ENCODE data around the gene USP46. TPM values are rescaled to one million over a fixed set of nuclear protein-coding genes. Genes with fewer than 3 reads are reported as not detected.
A peak's percentile ranks its signal among the peaks of the same experiment; 100 is the strongest.

Gene USP46
- total and polyA plus RNA-seq, 2 of the 13 experiments (the other 11 are each of a cell fraction or from before 2014, with no cell fraction given), result 4.7 to 17.4 TPM

- TF ChIP-seq ZBTB44 (CRISPR knock-in tag; IDR thresholded peaks at IDR 0.05), result no peak
- no peak for TF ChIP-seq ZBTB20 (CRISPR knock-in tag; IDR thresholded peaks at IDR 0.05; ENCODE audit: borderline replicate concordance, low read depth)
- no peak for TF ChIP-seq PBX2 (CRISPR knock-in tag; IDR thresholded peaks at IDR 0.05)
- no peak for TF ChIP-seq SMAD1 (CRISPR knock-in tag; IDR thresholded peaks at IDR 0.05; ENCODE audit: borderline replicate concordance, low read depth)
- TF ChIP-seq FLYWCH1 (CRISPR knock-in tag; IDR thresholded peaks at IDR 0.05), result no peak
- TF ChIP-seq ZNF749 (CRISPR knock-in tag; IDR thresholded peaks at IDR 0.05; ENCODE audit: borderline replicate concordance), result no peak
- TF ChIP-seq, protein P1, sequence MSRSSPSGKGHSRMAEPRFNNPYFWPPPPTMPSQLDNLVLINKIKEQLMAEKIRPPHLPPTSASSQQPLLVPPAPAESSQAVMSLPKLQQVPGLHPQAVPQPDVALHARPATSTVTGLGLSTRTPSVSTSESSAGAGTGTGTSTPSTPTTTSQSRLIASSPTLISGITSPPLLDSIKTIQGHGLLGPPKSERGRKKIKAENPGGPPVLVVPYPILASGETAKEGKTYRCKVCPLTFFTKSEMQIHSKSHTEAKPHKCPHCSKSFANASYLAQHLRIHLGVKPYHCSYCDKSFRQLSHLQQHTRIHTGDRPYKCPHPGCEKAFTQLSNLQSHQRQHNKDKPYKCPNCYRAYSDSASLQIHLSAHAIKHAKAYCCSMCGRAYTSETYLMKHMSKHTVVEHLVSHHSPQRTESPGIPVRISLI (CRISPR knock-in tag; IDR thresholded peaks at IDR 0.05; ENCODE audit: borderline replicate concordance), result no peak
- no peak for TF ChIP-seq NR3C1 (CRISPR knock-in tag; IDR thresholded peaks at IDR 0.05)
- no peak for TF ChIP-seq ATF1 (CRISPR knock-in tag; IDR thresholded peaks at IDR 0.05)
- TF ChIP-seq HOXA7 (CRISPR knock-in tag; IDR thresholded peaks at IDR 0.05), result no peak
- TF ChIP-seq ZNF354B (CRISPR knock-in tag; IDR thresholded peaks at IDR 0.05), result no peak
- TF ChIP-seq ZFX (CRISPR knock-in tag; IDR thresholded peaks at IDR 0.05; ENCODE audit: low read depth), result peak; percentile 23
- TF ChIP-seq SP2 (CRISPR knock-in tag; IDR thresholded peaks at IDR 0.05), result no peak
- TF ChIP-seq ZFP36L2 (CRISPR knock-in tag; IDR thresholded peaks at IDR 0.05), result no peak
- no peak for TF ChIP-seq ZNF792 (CRISPR knock-in tag; IDR thresholded peaks at IDR 0.05)
- no peak for TF ChIP-seq ZGPAT (CRISPR knock-in tag; IDR thresholded peaks at IDR 0.05)
- TF ChIP-seq, protein P2, sequence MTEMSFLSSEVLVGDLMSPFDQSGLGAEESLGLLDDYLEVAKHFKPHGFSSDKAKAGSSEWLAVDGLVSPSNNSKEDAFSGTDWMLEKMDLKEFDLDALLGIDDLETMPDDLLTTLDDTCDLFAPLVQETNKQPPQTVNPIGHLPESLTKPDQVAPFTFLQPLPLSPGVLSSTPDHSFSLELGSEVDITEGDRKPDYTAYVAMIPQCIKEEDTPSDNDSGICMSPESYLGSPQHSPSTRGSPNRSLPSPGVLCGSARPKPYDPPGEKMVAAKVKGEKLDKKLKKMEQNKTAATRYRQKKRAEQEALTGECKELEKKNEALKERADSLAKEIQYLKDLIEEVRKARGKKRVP (CRISPR knock-in tag; IDR thresholded peaks at IDR 0.05), result peak in 1 of 2 experiments; percentile 7; a peak in 1 of 4 replicates
- TF ChIP-seq, protein P3, sequence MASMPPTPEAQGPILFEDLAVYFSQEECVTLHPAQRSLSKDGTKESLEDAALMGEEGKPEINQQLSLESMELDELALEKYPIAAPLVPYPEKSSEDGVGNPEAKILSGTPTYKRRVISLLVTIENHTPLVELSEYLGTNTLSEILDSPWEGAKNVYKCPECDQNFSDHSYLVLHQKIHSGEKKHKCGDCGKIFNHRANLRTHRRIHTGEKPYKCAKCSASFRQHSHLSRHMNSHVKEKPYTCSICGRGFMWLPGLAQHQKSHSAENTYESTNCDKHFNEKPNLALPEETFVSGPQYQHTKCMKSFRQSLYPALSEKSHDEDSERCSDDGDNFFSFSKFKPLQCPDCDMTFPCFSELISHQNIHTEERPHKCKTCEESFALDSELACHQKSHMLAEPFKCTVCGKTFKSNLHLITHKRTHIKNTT (CRISPR knock-in tag; IDR thresholded peaks at IDR 0.05), result no peak
- TF ChIP-seq, protein P4, sequence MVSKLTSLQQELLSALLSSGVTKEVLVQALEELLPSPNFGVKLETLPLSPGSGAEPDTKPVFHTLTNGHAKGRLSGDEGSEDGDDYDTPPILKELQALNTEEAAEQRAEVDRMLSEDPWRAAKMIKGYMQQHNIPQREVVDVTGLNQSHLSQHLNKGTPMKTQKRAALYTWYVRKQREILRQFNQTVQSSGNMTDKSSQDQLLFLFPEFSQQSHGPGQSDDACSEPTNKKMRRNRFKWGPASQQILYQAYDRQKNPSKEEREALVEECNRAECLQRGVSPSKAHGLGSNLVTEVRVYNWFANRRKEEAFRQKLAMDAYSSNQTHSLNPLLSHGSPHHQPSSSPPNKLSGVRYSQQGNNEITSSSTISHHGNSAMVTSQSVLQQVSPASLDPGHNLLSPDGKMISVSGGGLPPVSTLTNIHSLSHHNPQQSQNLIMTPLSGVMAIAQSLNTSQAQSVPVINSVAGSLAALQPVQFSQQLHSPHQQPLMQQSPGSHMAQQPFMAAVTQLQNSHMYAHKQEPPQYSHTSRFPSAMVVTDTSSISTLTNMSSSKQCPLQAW (CRISPR knock-in tag; IDR thresholded peaks at IDR 0.05), result no peak
- no peak for TF ChIP-seq ZNF224 (CRISPR knock-in tag; IDR thresholded peaks at IDR 0.05)
- TF ChIP-seq ZFP1 (CRISPR knock-in tag; IDR thresholded peaks at IDR 0.05), result no peak
- no peak for TF ChIP-seq ZNF562 (CRISPR knock-in tag; IDR thresholded peaks at IDR 0.05; ENCODE audit: borderline replicate concordance)
Observed at GRCh38 chr4:52659722-52660261, 691 bp upstream of the USP46 start (continued).

All from HepG2 (cell line).